CD14-positive monocyte (primary cell): Measurements from ENCODE around the gene NRG3. TPM values are rescaled to one million over a fixed set of nuclear protein-coding genes. Genes with fewer than 3 reads are reported as not detected.

Experiments used
- DNase-seq, 3 donors: peaks; one replicate each; pipeline ENCODE4 v3.0.0-alpha.2; 2011 to 2022
- H2AFZ ChIP-seq: 2 replicates; pipeline ENCODE4 v1.6.0; 2012; ENCODE audit warnings: mild to moderate bottlenecking, low read depth, low read length, inconsistent platforms; ENCODE audit not compliant: insufficient read depth, poor library complexity, severe bottlenecking
- H3K27ac ChIP-seq, 2 donors: 1 replicate in 1 of 2; 2 replicates in 1 of 2; pipeline ENCODE4 v1.5.1; 2012 to 2013; ENCODE audit warnings: low read length in 2 of 2, control low read depth in 1 of 2, inconsistent platforms in 1 of 2, low read depth in 1 of 2, mild to moderate bottlenecking in 1 of 2
- H3K27me3 ChIP-seq, 2 donors: one replicate each; pipeline versions ENCODE4 v1.6.0 to v1.6.1; 2011 to 2013; ENCODE audit warnings: low read length in 2 of 2; ENCODE audit not compliant: control insufficient read depth in 2 of 2, insufficient read depth in 2 of 2
- H3K36me3 ChIP-seq, 2 donors: replicated peaks in 1 of 2; 1 replicate in 1 of 2; 2 replicates in 1 of 2; pipeline versions ENCODE4 v1.5.1 to v1.6.1; 2012 to 2013; ENCODE audit warnings: low read length in 2 of 2, control low read depth in 1 of 2, inconsistent platforms in 1 of 2, mild to moderate bottlenecking in 1 of 2; ENCODE audit not compliant: insufficient read depth in 2 of 2, control insufficient read depth in 1 of 2
- H3K4me1 ChIP-seq, 2 donors: 1 replicate in 1 of 2; 2 replicates in 1 of 2; pipeline versions ENCODE4 v1.5.1 to v1.6.1; 2012 to 2013; ENCODE audit warnings: low read length in 2 of 2, control low read depth in 1 of 2, inconsistent platforms in 1 of 2, mild to moderate bottlenecking in 1 of 2, moderate library complexity in 1 of 2; ENCODE audit not compliant: insufficient read depth in 2 of 2, control insufficient read depth in 1 of 2
- H3K4me2 ChIP-seq: replicated peaks from 2 replicates; pipeline ENCODE3; 2012; ENCODE audit warnings: low read length, moderate library complexity, mild to moderate bottlenecking; ENCODE audit not compliant: poor library complexity, severe bottlenecking; ENCODE audit errors: extremely low read depth
- H3K4me3 ChIP-seq, 3 experiments: fragments of 200-600 bp in 1 of 3; sonication (generic) in 1 of 3; replicated peaks in 1 of 3; 1 replicate in 2 of 3; 2 replicates in 1 of 3; pipeline ENCODE4 v1.5.1; 2011 to 2013; ENCODE audit warnings: low read length in 3 of 3, mild to moderate bottlenecking in 3 of 3, control low read depth in 2 of 3, low read depth in 2 of 3, inconsistent platforms in 1 of 3, moderate library complexity in 1 of 3
- H3K79me2 ChIP-seq: 2 replicates; pipeline ENCODE4 v1.6.0; 2012; ENCODE audit warnings: mild to moderate bottlenecking, control low read depth, inconsistent platforms, low read length, moderate library complexity; ENCODE audit not compliant: insufficient read depth
- H3K9ac ChIP-seq: 2 replicates; pipeline ENCODE4 v1.6.0; 2017; ENCODE audit warnings: low read length, mild to moderate bottlenecking; ENCODE audit not compliant: insufficient read depth, poor library complexity, severe bottlenecking
- H3K9me3 ChIP-seq, 2 donors: replicated peaks in 1 of 2; 1 replicate in 1 of 2; 2 replicates in 1 of 2; pipeline versions ENCODE4 v1.5.1 to v1.6.1; 2012 to 2013; ENCODE audit warnings: low read length in 2 of 2, control low read depth in 1 of 2; ENCODE audit not compliant: control insufficient read depth in 1 of 2, insufficient read depth in 1 of 2
- H4K20me1 ChIP-seq: 2 replicates; pipeline ENCODE4 v1.6.0; 2012; ENCODE audit warnings: mild to moderate bottlenecking, low read length, control low read depth, moderate library complexity; ENCODE audit not compliant: insufficient read depth
- H3K27ac Mint-ChIP-seq, 7 donors: one replicate each; pipeline ENCODE4 v1.8.0; 2020; ENCODE audit warnings: mild to moderate bottlenecking in 7 of 7, mixed read lengths in 7 of 7, moderate library complexity in 6 of 7, inconsistent platforms in 2 of 7
- H3K27me3 Mint-ChIP-seq, 3 donors: one replicate each; pipeline ENCODE4 v1.8.0; 2021 to 2022; ENCODE audit warnings: low read depth in 3 of 3, mild to moderate bottlenecking in 3 of 3, mixed read lengths in 3 of 3, moderate library complexity in 3 of 3, inconsistent platforms in 1 of 3
- H3K36me3 Mint-ChIP-seq, 2 donors: one replicate each; pipeline ENCODE4 v1.8.0; 2020; ENCODE audit warnings: mixed read lengths in 2 of 2, inconsistent platforms in 1 of 2, mild to moderate bottlenecking in 1 of 2
- H3K4me1 Mint-ChIP-seq: one replicate; pipeline ENCODE4 v1.8.0; 2020; ENCODE audit warnings: mild to moderate bottlenecking, mixed read lengths
- H3K4me3 Mint-ChIP-seq, 2 donors: one replicate each; pipeline ENCODE4 v1.8.0; 2020; ENCODE audit warnings: mild to moderate bottlenecking in 2 of 2, mixed read lengths in 2 of 2, moderate library complexity in 1 of 2
- H3K9me3 Mint-ChIP-seq, 7 donors: one replicate each; pipeline ENCODE4 v1.8.0; 2020 to 2022; ENCODE audit warnings: mixed read lengths in 7 of 7, mild to moderate bottlenecking in 6 of 7, moderate library complexity in 6 of 7, inconsistent platforms in 2 of 7
- CTCF ChIP-seq: fragments of 200-600 bp; IDR thresholded peaks from one replicate; pipeline ENCODE4 v1.8.0; 2022; ENCODE audit warnings: antibody characterized with exemption, mild to moderate bottlenecking
- WGBS: methylation state at CpG from one replicate; pipeline ENCODE4 v1.1.5; 2013; ENCODE audit warnings: missing lambda C conversion rate; ENCODE audit not compliant: insufficient coverage; 5-methylcytosine and 5-hydroxymethylcytosine counted together
- intact Hi-C, 2 donors: fragments of 100-400 bp; cut with micrococcal nuclease; formaldehyde crosslinking; loops; one replicate each; pipeline versions ENCODE4 v1.15.0 to v1.15.1; 2023
- polyA plus RNA-seq, 3 donors: library from polyadenylated mRNA; depleted of rRNA in 1 of 3; unstranded in 2 of 3; stranded (reverse) in 1 of 3; fragments of 300-500 nt in 2 of 3; fragments of >200 nt in 1 of 3; fragmentation: Illumina TruSeq in 2 of 3; gene quantifications; 1 replicate in 2 of 3; 2 replicates in 1 of 3; pipeline ENCODE4 v1.2.3, GENCODE V29; 2012 to 2021

NRG3 gene
- polyA plus RNA-seq, 3 donors = not detected

GRCh38 chr10:82934947-82935346 is 1060.0 kb downstream of the NRG3 start:
- H3K36me3 ChIP-seq = no peaks in the 10 kb centered on the region
- Mint-ChIP-seq H3K9me3 (peaks cover 0 to 2% (median 0%) of the 10 kb centered on the region in 7 donors), H3K36me3 (no peaks in the 10 kb centered on the region), H3K4me3 (no peak overlapping the region), H3K27ac (peak overlapping the region in 1 of 7 donors; percentile 4), H3K27me3 (peaks cover 0 to 2% (median 0%) of the 10 kb centered on the region in 3 donors), H3K4me1 (peaks cover 5% of the 10 kb centered on the region)
- no peak overlapping the region for H3K4me3 ChIP-seq
- H4K20me1 ChIP-seq = no peaks in the 10 kb centered on the region
- H3K9me3 ChIP-seq = no peaks in the 10 kb centered on the region
- no CpG with 5 or more reads among the region's 2 CpGs for WGBS
- no peak overlapping the region for H3K27ac ChIP-seq
- no peak for TF ChIP-seq CTCF
- intact Hi-C loops = no loop called here
- H3K9ac ChIP-seq = no peak overlapping the region
- H3K4me2 ChIP-seq = no peak overlapping the region
- no peaks in the 10 kb centered on the region for H3K27me3 ChIP-seq
- no peak overlapping the region for H2AFZ ChIP-seq
- H3K4me1 ChIP-seq = no peaks in the 10 kb centered on the region
- no peaks in the 10 kb centered on the region for H3K79me2 ChIP-seq
- no peak for DNase-seq

GRCh38 chr10:82938331-82938730 is 1063.3 kb downstream of the NRG3 start:
- peaks cover 0 to 2% (median 0%) of the 10 kb centered on the region in 7 donors for H3K9me3 Mint-ChIP-seq
- Histone ChIP-seq H4K20me1 (no peaks in the 10 kb centered on the region), H3K27ac (no peak overlapping the region), H3K4me1 (peaks cover 15% of the 10 kb centered on the region in 2 donors), H3K4me2 (no peak overlapping the region), H3K79me2 (no peaks in the 10 kb centered on the region), H2AFZ (no peak overlapping the region), H3K36me3 (no peaks in the 10 kb centered on the region), H3K27me3 (no peaks in the 10 kb centered on the region), H3K9me3 (no peaks in the 10 kb centered on the region), H3K4me3 (no peak overlapping the region), H3K9ac (no peak overlapping the region)
- no peaks in the 10 kb centered on the region for H3K36me3 Mint-ChIP-seq
- WGBS = 87% methylated on average over 3 of the region's 4 CpGs
- H3K4me3 Mint-ChIP-seq = no peak overlapping the region
- H3K27me3 Mint-ChIP-seq = no peaks in the 10 kb centered on the region
- H3K4me1 Mint-ChIP-seq = peaks cover 19% of the 10 kb centered on the region
- no peak for DNase-seq
- intact Hi-C loops = no loop called here
- no peak overlapping the region for H3K27ac Mint-ChIP-seq
- TF ChIP-seq CTCF = no peak
